Activated CD4-positive, alpha-beta memory T cell treated with anti-CD3 and anti-CD28 coated beads for 36 hours (primary cell): Measurements from ENCODE around the gene ZFPM1. TPM values are rescaled to one million over a fixed set of nuclear protein-coding genes. Genes with fewer than 3 reads are reported as not detected.

Experiments used
- CTCF ChIA-PET: fragments of 350-600 bp; sonication (Branson Sonifier 250); formaldehyde crosslinking; loops from one replicate; lab custom pipeline; 2021; ENCODE audit warnings: antibody characterized with exemption, inconsistent platforms; lab: Charles Lee
- POLR2A ChIA-PET: fragments of 350-600 bp; sonication (Branson Sonifier 250); formaldehyde crosslinking; loops from one replicate; lab custom pipeline; 2021; ENCODE audit warnings: antibody characterized with exemption; lab: Charles Lee
- DNase-seq: peaks from one replicate; pipeline ENCODE4 v3.0.0-alpha.2; 2020
- H3K27ac Mint-ChIP-seq: one replicate; pipeline ENCODE4 v1.8.0; 2021; ENCODE audit warnings: mixed read lengths
- H3K27me3 Mint-ChIP-seq: one replicate; pipeline ENCODE4 v1.8.0; 2021; ENCODE audit warnings: mixed read lengths
- H3K36me3 Mint-ChIP-seq: one replicate; pipeline ENCODE4 v1.8.0; 2021; ENCODE audit warnings: mixed read lengths
- H3K4me1 Mint-ChIP-seq: one replicate; pipeline ENCODE4 v1.8.0; 2021; ENCODE audit warnings: low read depth, mixed read lengths
- H3K4me3 Mint-ChIP-seq: one replicate; pipeline ENCODE4 v1.8.0; 2021; ENCODE audit warnings: mild to moderate bottlenecking, mixed read lengths
- H3K9me3 Mint-ChIP-seq: one replicate; pipeline ENCODE4 v1.8.0; 2021; ENCODE audit warnings: mixed read lengths
- intact Hi-C: fragments of 100-400 bp; cut with micrococcal nuclease; formaldehyde crosslinking; loops from one replicate; pipeline ENCODE4 v1.15.1; 2023
- total RNA-seq, 2 experiments: library from RNA; stranded (reverse); gene quantifications; one replicate each; pipeline ENCODE4 v1.2.3, GENCODE V29; 2021

Gene ZFPM1
- total RNA-seq, 2 experiments from 2014 or later = 11.6 to 12.0 TPM

GRCh38 chr16:88504489-88505404 is 51.7 kb downstream of the ZFPM1 start:
- CTCF ChIA-PET = interaction anchor here (1.2 to 1.7 kb wide), 3 partner anchors 38 to 67 kb away, joined by 3 to 6 read pairs (median 4); no protein-coding TSS in a partner anchor
- Mint-ChIP-seq H3K27me3 (no peaks in the 10 kb centered on the region), H3K4me1 (no peaks in the 10 kb centered on the region), H3K36me3 (no peaks in the 10 kb centered on the region), H3K9me3 (no peaks in the 10 kb centered on the region), H3K27ac (no peak overlapping the region), H3K4me3 (no peak overlapping the region)
- DNase-seq = no peak
- intact Hi-C loops = no loop called here
- POLR2A ChIA-PET = interaction anchor here (0.8 kb wide), 1 partner anchor 50 kb away, joined by 3 read pairs; no protein-coding TSS in a partner anchor

- H3K36me3 Mint-ChIP-seq = no peaks in the 10 kb centered on the region
- POLR2A ChIA-PET = no interaction called here
- intact Hi-C loops = no loop called here
- no peaks in the 10 kb centered on the region for H3K9me3 Mint-ChIP-seq
- H3K4me3 Mint-ChIP-seq = no peak overlapping the region
- no peak overlapping the region for H3K27ac Mint-ChIP-seq
- H3K4me1 Mint-ChIP-seq = no peaks in the 10 kb centered on the region
- H3K27me3 Mint-ChIP-seq = no peaks in the 10 kb centered on the region
- peak; percentile 77 for DNase-seq
- CTCF ChIA-PET = interaction anchor here (1.2 to 1.7 kb wide), 3 partner anchors 38 to 68 kb away, joined by 3 to 6 read pairs (median 4); no protein-coding TSS in a partner anchor
Measured at GRCh38 chr16:88505405-88506082, 52.5 kb downstream of the ZFPM1 start.

- ChIA-PET POLR2A (no interaction called here), CTCF (no interaction called here)
- no peaks in the 10 kb centered on the region for H3K9me3 Mint-ChIP-seq
- intact Hi-C loops = no loop called here
- H3K4me3 Mint-ChIP-seq = no peak overlapping the region
- no peaks in the 10 kb centered on the region for H3K27me3 Mint-ChIP-seq
- H3K27ac Mint-ChIP-seq = no peak overlapping the region
- H3K4me1 Mint-ChIP-seq = no peaks in the 10 kb centered on the region
- DNase-seq = no peak
- no peaks in the 10 kb centered on the region for H3K36me3 Mint-ChIP-seq
Measured at GRCh38 chr16:88506723-88507122, 53.6 kb downstream of the ZFPM1 start.

- no peak for DNase-seq
- H3K4me1 Mint-ChIP-seq = no peaks in the 10 kb centered on the region
- POLR2A ChIA-PET = no interaction called here
- intact Hi-C loops = no loop called here
- CTCF ChIA-PET = no interaction called here
- H3K27ac Mint-ChIP-seq = no peak overlapping the region
- H3K27me3 Mint-ChIP-seq = no peaks in the 10 kb centered on the region
- no peaks in the 10 kb centered on the region for H3K9me3 Mint-ChIP-seq
- H3K36me3 Mint-ChIP-seq = no peaks in the 10 kb centered on the region
- no peak overlapping the region for H3K4me3 Mint-ChIP-seq
Measured at GRCh38 chr16:88507231-88507743, 54.2 kb downstream of the ZFPM1 start.

GRCh38 chr16:88508376-88508867 is 55.3 kb downstream of the ZFPM1 start:
- POLR2A ChIA-PET = no interaction called here
- no peaks in the 10 kb centered on the region for H3K27me3 Mint-ChIP-seq
- intact Hi-C loops = no loop called here
- H3K36me3 Mint-ChIP-seq = no peaks in the 10 kb centered on the region
- CTCF ChIA-PET = no interaction called here
- no peak overlapping the region for H3K27ac Mint-ChIP-seq
- no peak overlapping the region for H3K4me3 Mint-ChIP-seq
- H3K4me1 Mint-ChIP-seq = no peaks in the 10 kb centered on the region
- no peaks in the 10 kb centered on the region for H3K9me3 Mint-ChIP-seq
- no peak for DNase-seq

GRCh38 chr16:88508868-88509748 is 56.0 kb downstream of the ZFPM1 start:
- intact Hi-C loops = no loop called here
- POLR2A ChIA-PET = no interaction called here
- Mint-ChIP-seq H3K4me3 (no peak overlapping the region), H3K9me3 (no peaks in the 10 kb centered on the region), H3K4me1 (no peaks in the 10 kb centered on the region), H3K36me3 (no peaks in the 10 kb centered on the region), H3K27ac (no peak overlapping the region), H3K27me3 (no peaks in the 10 kb centered on the region)
- DNase-seq = no peak
- CTCF ChIA-PET = interaction anchor here (0.7 kb wide), 1 partner anchor 71 kb away, joined by 3 read pairs; no protein-coding TSS in a partner anchor

- Mint-ChIP-seq H3K36me3 (peaks cover 2% of the 10 kb centered on the region), H3K27me3 (no peaks in the 10 kb centered on the region), H3K4me1 (no peaks in the 10 kb centered on the region), H3K9me3 (no peaks in the 10 kb centered on the region), H3K27ac (no peak overlapping the region), H3K4me3 (no peak overlapping the region)
- intact Hi-C loops = no loop called here
- no peak for DNase-seq
- POLR2A ChIA-PET = no interaction called here
- CTCF ChIA-PET = interaction anchor here (0.7 kb wide), 1 partner anchor 72 kb away, joined by 3 read pairs; no protein-coding TSS in a partner anchor
Measured at GRCh38 chr16:88509749-88510069, 56.6 kb downstream of the ZFPM1 start.

- no peaks in the 10 kb centered on the region for H3K4me1 Mint-ChIP-seq
- no peaks in the 10 kb centered on the region for H3K27me3 Mint-ChIP-seq
- intact Hi-C loops = no loop called here
- peaks cover 2% of the 10 kb centered on the region for H3K36me3 Mint-ChIP-seq
- ChIA-PET CTCF (interaction anchor here (0.9 kb wide), 1 partner anchor 73 kb away, joined by 3 read pairs; no protein-coding TSS in a partner anchor), POLR2A (no interaction called here)
- no peak overlapping the region for H3K4me3 Mint-ChIP-seq
- H3K9me3 Mint-ChIP-seq = no peaks in the 10 kb centered on the region
- no peak overlapping the region for H3K27ac Mint-ChIP-seq
- DNase-seq = no peak
Measured at GRCh38 chr16:88510091-88510994, 57.3 kb downstream of the ZFPM1 start.

GRCh38 chr16:88511060-88511459 is 58.0 kb downstream of the ZFPM1 start:
- ChIA-PET POLR2A (no interaction called here), CTCF (interaction anchor here (0.9 kb wide), 1 partner anchor 74 kb away, joined by 3 read pairs; no protein-coding TSS in a partner anchor)
- H3K4me1 Mint-ChIP-seq = no peaks in the 10 kb centered on the region
- no peaks in the 10 kb centered on the region for H3K9me3 Mint-ChIP-seq
- intact Hi-C loops = no loop called here
- no peak for DNase-seq
- H3K27me3 Mint-ChIP-seq = no peaks in the 10 kb centered on the region
- H3K36me3 Mint-ChIP-seq = peaks cover 2% of the 10 kb centered on the region
- no peak overlapping the region for H3K27ac Mint-ChIP-seq
- H3K4me3 Mint-ChIP-seq = no peak overlapping the region

GRCh38 chr16:88511906-88512305 is 58.8 kb downstream of the ZFPM1 start:
- intact Hi-C loops = no loop called here
- Mint-ChIP-seq H3K27me3 (no peaks in the 10 kb centered on the region), H3K36me3 (peaks cover 3% of the 10 kb centered on the region), H3K27ac (no peak overlapping the region), H3K9me3 (no peaks in the 10 kb centered on the region), H3K4me1 (no peaks in the 10 kb centered on the region), H3K4me3 (no peak overlapping the region)
- POLR2A ChIA-PET = no interaction called here
- DNase-seq = no peak
- CTCF ChIA-PET = no interaction called here
